ENCODE results near the gene CCDC93.

GRCh38 chr2:117952228-117952627, 61.6 kb downstream of the CCDC93 start:
- no peak for TF ChIP-seq L3MBTL2 (conservative IDR thresholded peaks at IDR 0.05)
- no peak for TF ChIP-seq ZNF384 (IDR thresholded peaks at IDR 0.05)
- no peak for TF ChIP-seq PKNOX1 (IDR thresholded peaks at IDR 0.05)
- no peak for TF ChIP-seq TARDBP (IDR thresholded peaks at IDR 0.05)
- TF ChIP-seq SUZ12 (IDR thresholded peaks at IDR 0.05), result no peak
- TF ChIP-seq BHLHE40 (IDR thresholded peaks at IDR 0.05; ENCODE audit: borderline replicate concordance), result no peak
- TF ChIP-seq FOXK2 (IDR thresholded peaks at IDR 0.05), result no peak
- no peak for TF ChIP-seq NFRKB (IDR thresholded peaks at IDR 0.05)
- TF ChIP-seq FOXA1 (IDR thresholded peaks at IDR 0.05), result no peak
- no peak for TF ChIP-seq FOXM1 (IDR thresholded peaks at IDR 0.05; ENCODE audit: borderline replicate concordance)
- TF ChIP-seq ARNT (IDR thresholded peaks at IDR 0.05), result no peak
- no peak for TF ChIP-seq CTBP1 (IDR thresholded peaks at IDR 0.05; ENCODE audit: borderline replicate concordance)

All from HEK293T (cell line).